Measurements from ENCODE around the gene GZF1. TPM values are rescaled to one million over a fixed set of nuclear protein-coding genes. Genes with fewer than 3 reads are reported as not detected.
A peak's percentile ranks its signal among the peaks of the same experiment; 100 is the strongest.

Gene GZF1
- total RNA-seq, 1 experiment from 2014 or later, result 17.0 TPM

- Histone ChIP-seq H3K79me1 (ENCODE audit: insufficient read depth, low read depth, low read length, poor library complexity, severe bottlenecking) (peaks cover 5% of the 10 kb centered on the region), H3K4ac (ENCODE audit: low read depth, low read length) (no peak overlapping the region), H3K14ac (ENCODE audit: insufficient read depth, low read length) (no peak overlapping the region), H3K27ac (ENCODE audit: insufficient read length, low read depth, low read length) (no peak overlapping the region), H4K91ac (ENCODE audit: insufficient read length, low read depth, low read length) (no peak overlapping the region), H3K79me2 (ENCODE audit: insufficient read depth, low read length) (peaks cover 6% of the 10 kb centered on the region; the same call in 1 of the 2 replicates), H4K5ac (ENCODE audit: insufficient read length, low read depth, low read length) (no peak overlapping the region), H2BK12ac (ENCODE audit: insufficient read length, low read depth, low read length) (no peak overlapping the region), H3K9me3 (ENCODE audit: control insufficient read depth, low read depth, low read length) (no peaks in the 10 kb centered on the region), H2BK5ac (ENCODE audit: insufficient read length, low read length) (no peak overlapping the region), H2BK20ac (ENCODE audit: low read depth, low read length, poor library complexity, severe bottlenecking) (no peak overlapping the region), H2BK15ac (ENCODE audit: low read depth, low read length) (no peak overlapping the region), H3K23ac (ENCODE audit: insufficient read length, low read depth, low read length) (no peak overlapping the region), H3K4me2 (ENCODE audit: insufficient read depth, insufficient read length, low read length) (peak overlapping the region; percentile 83), H3K23me2 (ENCODE audit: insufficient read length, low read depth, low read length, poor library complexity, severe bottlenecking) (peaks cover 8% of the 10 kb centered on the region), H3K4me1 (ENCODE audit: insufficient read depth, low read length) (no peaks in the 10 kb centered on the region), H4K8ac (replicated peaks; ENCODE audit: insufficient read length, low read depth, low read length) (no peak overlapping the region), H2AK5ac (ENCODE audit: insufficient read length, low read length) (no peak overlapping the region), H3K18ac (ENCODE audit: insufficient read length, low read depth, low read length) (no peak overlapping the region), H3K56ac (ENCODE audit: insufficient read length, low read depth, low read length) (no peak overlapping the region), H3T11ph (ENCODE audit: low read length) (no peak overlapping the region), H2BK120ac (ENCODE audit: low read depth, low read length, poor library complexity, severe bottlenecking) (no peak overlapping the region), H2AFZ (ENCODE audit: low read length) (no peak overlapping the region), H3K9ac (ENCODE audit: extremely low read depth, insufficient read length, low read length) (no peak overlapping the region), H4K20me1 (ENCODE audit: control insufficient read depth, insufficient read depth, insufficient read length) (no peaks in the 10 kb centered on the region), H3K27me3 (ENCODE audit: insufficient read depth, low read length) (no peaks in the 10 kb centered on the region)
- Mint-ChIP-seq H3K27ac (no peak overlapping the region), H3K27me3 (ENCODE audit: low read depth) (peaks cover 3% of the 10 kb centered on the region), H3K4me1 (peaks cover 22 to 24% of the 10 kb centered on the region in 2 experiments), H3K4me3 (peak overlapping the region; percentile 80 to 93), H3K9me3 (peaks cover 0 to 4% of the 10 kb centered on the region in 2 experiments; a peak in 1 of 5 replicates), H3K36me3 (ENCODE audit: insufficient read depth in 1 of 3, low read depth in 3 of 3) (peaks cover 0 to 6% (median 1%) of the 10 kb centered on the region in 3 experiments; a peak in 3 of 7 replicates)
- TF ChIP-seq CTCF (conservative IDR thresholded peaks at IDR 0.05), result no peak
- WGBS (ENCODE audit: extremely low coverage, insufficient read length, low lambda C conversion rate), result no CpG with 5 or more reads among the region's 5 CpGs
- no peak for DNase-seq
These were observed 57.6 kb downstream of the GZF1 start for GRCh38 chr20:23419657-23419994.
